KMS-11 (cell line): ENCODE results near the gene MAD2L2.

ENCODE experiments used
- H2AFZ ChIP-seq: fragments of 200-600 bp; sonication (generic); 2 replicates; pipeline ENCODE4 v1.6.1; 2016; ENCODE audit warnings: antibody characterized with exemption, mixed run types, low read depth
- H3K27ac ChIP-seq: fragments of 200-600 bp; sonication (generic); 2 replicates; pipeline ENCODE4 v1.6.1; 2016; ENCODE audit warnings: mild to moderate bottlenecking, mixed run types
- H3K27me3 ChIP-seq: fragments of 200-600 bp; sonication (generic); 2 replicates; pipeline ENCODE4 v1.6.1; 2017; ENCODE audit warnings: mild to moderate bottlenecking, low read depth, mixed run types, moderate library complexity; ENCODE audit not compliant: insufficient read depth
- H3K36me3 ChIP-seq: fragments of 200-600 bp; sonication (generic); 2 replicates; pipeline ENCODE4 v1.6.1; 2017; ENCODE audit warnings: mild to moderate bottlenecking, mixed run types; ENCODE audit not compliant: insufficient read depth
- H3K4me1 ChIP-seq: fragments of 200-600 bp; sonication (generic); 2 replicates; pipeline ENCODE4 v1.6.1; 2016; ENCODE audit warnings: mild to moderate bottlenecking, low read depth, mixed run types; ENCODE audit not compliant: poor library complexity, severe bottlenecking
- H3K4me2 ChIP-seq: fragments of 200-600 bp; sonication (generic); 2 replicates; pipeline ENCODE4 v1.7.0; 2016; ENCODE audit warnings: mild to moderate bottlenecking, mixed run types
- H3K4me3 ChIP-seq: fragments of 200-600 bp; sonication (generic); IDR thresholded peaks from 2 replicates; pipeline ENCODE4 v1.6.1; 2017; ENCODE audit warnings: low read depth, low read length, mixed read lengths; ENCODE audit not compliant: insufficient read depth
- H3K79me2 ChIP-seq: fragments of 200-600 bp; sonication (generic); 2 replicates; pipeline ENCODE4 v1.6.1; 2016; ENCODE audit warnings: low read depth, mixed run types; ENCODE audit not compliant: insufficient read depth
- H3K9ac ChIP-seq: fragments of 200-600 bp; sonication (generic); 2 replicates; pipeline ENCODE4 v1.6.1; 2016; ENCODE audit warnings: mild to moderate bottlenecking, mixed run types
- H4K20me1 ChIP-seq: fragments of 200-600 bp; sonication (generic); 2 replicates; pipeline ENCODE4 v1.6.1; 2016; ENCODE audit warnings: mild to moderate bottlenecking, mixed run types; ENCODE audit not compliant: insufficient read depth
- CTCF ChIP-seq: fragments of 200-600 bp; sonication (generic); conservative IDR thresholded peaks from 2 replicates; pipeline ENCODE4 v1.6.1; 2017; ENCODE audit warnings: low read depth, mild to moderate bottlenecking, antibody characterized with exemption, low read length, moderate library complexity, mixed read lengths

MAD2L2 gene

GRCh38 chr1:11673089-11673769 lies 7.7 kb downstream of the MAD2L2 start:
- Histone ChIP-seq H3K27ac (no peak overlapping the region), H3K36me3 (no peaks in the 10 kb centered on the region), H3K79me2 (no peaks in the 10 kb centered on the region), H3K4me2 (no peak overlapping the region), H3K27me3 (no peaks in the 10 kb centered on the region), H2AFZ (no peak overlapping the region), H3K9ac (no peak overlapping the region), H3K4me1 (no peaks in the 10 kb centered on the region), H4K20me1 (no peaks in the 10 kb centered on the region), H3K4me3 (no peak overlapping the region)
- no peak for TF ChIP-seq CTCF

GRCh38 chr1:11671544-11672286 lies 9.2 kb downstream of the MAD2L2 start:
- no peak overlapping the region for H2AFZ ChIP-seq
- no peak overlapping the region for H3K9ac ChIP-seq
- H3K27ac ChIP-seq = no peak overlapping the region
- no peak for TF ChIP-seq CTCF
- no peaks in the 10 kb centered on the region for H4K20me1 ChIP-seq
- H3K36me3 ChIP-seq = no peaks in the 10 kb centered on the region
- H3K4me1 ChIP-seq = no peaks in the 10 kb centered on the region
- H3K4me3 ChIP-seq = no peak overlapping the region
- H3K79me2 ChIP-seq = no peaks in the 10 kb centered on the region
- no peaks in the 10 kb centered on the region for H3K27me3 ChIP-seq
- H3K4me2 ChIP-seq = no peak overlapping the region

- H2AFZ ChIP-seq = no peak overlapping the region
- no peak overlapping the region for H3K4me2 ChIP-seq
- no peaks in the 10 kb centered on the region for H3K27me3 ChIP-seq
- H3K4me3 ChIP-seq = no peak overlapping the region
- H3K27ac ChIP-seq = no peak overlapping the region
- H3K36me3 ChIP-seq = no peaks in the 10 kb centered on the region
- no peaks in the 10 kb centered on the region for H3K4me1 ChIP-seq
- H3K79me2 ChIP-seq = no peaks in the 10 kb centered on the region
- no peaks in the 10 kb centered on the region for H4K20me1 ChIP-seq
- no peak for TF ChIP-seq CTCF
- no peak overlapping the region for H3K9ac ChIP-seq
These were observed 9.8 kb downstream of the MAD2L2 start for GRCh38 chr1:11671205-11671543.

GRCh38 chr1:11670747-11671146 lies 10.2 kb downstream of the MAD2L2 start:
- no peak for TF ChIP-seq CTCF
- H3K4me2 ChIP-seq = no peak overlapping the region

More at GRCh38 chr1:11670747-11671146, 10.2 kb downstream of the MAD2L2 start:
- no peak overlapping the region for H3K9ac ChIP-seq
- H3K79me2 ChIP-seq = no peaks in the 10 kb centered on the region
- no peaks in the 10 kb centered on the region for H4K20me1 ChIP-seq
- H3K36me3 ChIP-seq = no peaks in the 10 kb centered on the region
- no peaks in the 10 kb centered on the region for H3K27me3 ChIP-seq
- H2AFZ ChIP-seq = no peak overlapping the region
- no peak overlapping the region for H3K27ac ChIP-seq
- H3K4me1 ChIP-seq = no peaks in the 10 kb centered on the region
- no peak overlapping the region for H3K4me3 ChIP-seq
